Mucosa of descending colon (tissue), 3 donors: ENCODE data around the gene OVOL1. TPM values are rescaled to one million over a fixed set of nuclear protein-coding genes. Genes with fewer than 3 reads are reported as not detected.

Experiments used
- ATAC-seq: fragments of 200-7000 bp; cut with Tn5 transposase; one replicate; pipeline ENCODE4 v1.9.1; 2020; ENCODE audit warnings: mild to moderate bottlenecking, moderate library complexity
- DNase-seq, 3 donors: peaks; one replicate each; pipeline ENCODE4 v3.0.0-alpha.2; 2020
- H3K36me3 ChIP-seq: fragments of 200-600 bp; one replicate; pipeline ENCODE4 v1.8.0; 2021; ENCODE audit warnings: low read depth, mild to moderate bottlenecking
- H3K4me1 ChIP-seq: fragments of 200-600 bp; one replicate; pipeline ENCODE4 v1.8.0; 2021; ENCODE audit warnings: low read depth, mild to moderate bottlenecking
- H3K4me3 ChIP-seq: fragments of 200-600 bp; one replicate; pipeline ENCODE4 v1.8.0; 2021; ENCODE audit warnings: mild to moderate bottlenecking
- H3K9me3 ChIP-seq: fragments of 200-600 bp; one replicate; pipeline ENCODE4 v1.8.0; 2021; ENCODE audit warnings: mild to moderate bottlenecking
- intact Hi-C, 2 donors: fragments of 100-400 bp; cut with DNase I in 1 of 2; cut with micrococcal nuclease in 1 of 2; formaldehyde crosslinking; loops; one replicate each; pipeline versions ENCODE4 v1.11.0 to v1.11.1; 2022; cut with DNase I, micrococcal nuclease
- total RNA-seq, 3 donors: library from RNA; stranded (reverse); fragmentation: NEBNext Ultra II Directional in 2 of 3; extraction: Animal tissue kit (Norgen Biotek cat#: 25700) in 2 of 3; gene quantifications; one replicate each; pipeline versions ENCODE4 v1.2.1 to v1.2.4, GENCODE V29; 2021 to 2023
- TF ChIP-seq, protein P1 (sequence below): fragments of 200-600 bp; IDR thresholded peaks from one replicate; pipeline ENCODE4 v1.8.0; 2022; ENCODE audit warnings: antibody characterized with exemption, mild to moderate bottlenecking
- donor health status: DM: no; HTN: no; CAD: no; lungs with moderate emphysema.
- donor health status: DM: no; HTN: no; CAD: no.
- donor health status: DM: no; HTN: yes; CAD: no.

OVOL1 gene
- total RNA-seq, 3 donors from 2014 or later: 16.5 to 48.6 (median 34.3) TPM

DNA sequence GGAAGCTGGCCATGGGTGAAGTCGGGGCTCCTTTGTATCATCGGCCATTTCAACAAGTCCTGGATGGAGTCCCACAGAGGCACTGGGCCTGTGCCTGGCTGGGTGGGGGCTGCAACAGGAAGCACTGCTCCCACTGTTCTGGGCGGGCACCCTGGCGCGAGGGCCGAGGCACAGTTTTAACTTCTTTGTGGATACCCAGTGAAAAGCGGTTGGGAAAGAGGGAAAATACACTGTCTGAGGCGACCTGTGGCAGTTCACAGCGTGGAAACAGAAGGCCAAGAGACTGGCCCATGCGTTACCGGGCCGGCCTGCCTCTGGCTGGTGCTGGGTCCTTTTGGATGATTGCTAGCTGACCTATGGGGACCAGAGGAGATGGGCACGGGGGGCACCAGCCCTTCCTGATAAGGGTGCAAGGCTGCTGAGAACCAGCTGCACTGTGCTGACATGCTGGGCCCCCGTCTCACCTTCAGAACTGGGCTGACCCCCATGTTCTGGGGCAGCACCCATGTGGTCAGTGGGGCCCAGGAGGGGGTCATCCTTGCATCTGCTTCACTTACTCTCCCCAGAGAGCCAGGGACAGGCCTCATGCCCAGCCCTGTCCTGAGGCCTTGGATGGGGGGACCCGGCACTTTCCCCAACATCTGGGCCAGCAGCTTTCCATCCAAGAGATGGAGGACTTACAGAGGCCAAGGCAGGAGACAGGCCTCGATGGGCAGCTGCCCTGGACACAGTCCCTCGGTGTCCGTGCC, 4.2 kb downstream of the OVOL1 start:
- Histone ChIP-seq H3K9me3 (no peaks in the 10 kb centered on the region), H3K36me3 (peaks cover 6% of the 10 kb centered on the region), H3K4me1 (peaks cover 42% of the 10 kb centered on the region), H3K4me3 (no peak overlapping the region)
- no peak for ATAC-seq
- TF ChIP-seq, protein P1, sequence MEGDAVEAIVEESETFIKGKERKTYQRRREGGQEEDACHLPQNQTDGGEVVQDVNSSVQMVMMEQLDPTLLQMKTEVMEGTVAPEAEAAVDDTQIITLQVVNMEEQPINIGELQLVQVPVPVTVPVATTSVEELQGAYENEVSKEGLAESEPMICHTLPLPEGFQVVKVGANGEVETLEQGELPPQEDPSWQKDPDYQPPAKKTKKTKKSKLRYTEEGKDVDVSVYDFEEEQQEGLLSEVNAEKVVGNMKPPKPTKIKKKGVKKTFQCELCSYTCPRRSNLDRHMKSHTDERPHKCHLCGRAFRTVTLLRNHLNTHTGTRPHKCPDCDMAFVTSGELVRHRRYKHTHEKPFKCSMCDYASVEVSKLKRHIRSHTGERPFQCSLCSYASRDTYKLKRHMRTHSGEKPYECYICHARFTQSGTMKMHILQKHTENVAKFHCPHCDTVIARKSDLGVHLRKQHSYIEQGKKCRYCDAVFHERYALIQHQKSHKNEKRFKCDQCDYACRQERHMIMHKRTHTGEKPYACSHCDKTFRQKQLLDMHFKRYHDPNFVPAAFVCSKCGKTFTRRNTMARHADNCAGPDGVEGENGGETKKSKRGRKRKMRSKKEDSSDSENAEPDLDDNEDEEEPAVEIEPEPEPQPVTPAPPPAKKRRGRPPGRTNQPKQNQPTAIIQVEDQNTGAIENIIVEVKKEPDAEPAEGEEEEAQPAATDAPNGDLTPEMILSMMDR: no peak
- DNase-seq: peak in 2 of 3 donors; percentile 16 to 50
- intact Hi-C loops: no loop called here

GRCh38 chr11:65791719-65792213, 4.9 kb downstream of the OVOL1 start:
- DNase-seq: peak; percentile 84 to 89 (median 86)
- Histone ChIP-seq H3K4me1 (peaks cover 41% of the 10 kb centered on the region), H3K9me3 (no peaks in the 10 kb centered on the region), H3K36me3 (peaks cover 6% of the 10 kb centered on the region), H3K4me3 (no peak overlapping the region)
- peak; percentile 73 for ATAC-seq
- intact Hi-C loops: no loop called here
- TF ChIP-seq, protein P1: no peak

- peaks cover 6% of the 10 kb centered on the region for H3K36me3 ChIP-seq
- no peaks in the 10 kb centered on the region for H3K9me3 ChIP-seq
- intact Hi-C loops: no loop called here
- H3K4me1 ChIP-seq: peaks cover 38% of the 10 kb centered on the region
- no peak overlapping the region for H3K4me3 ChIP-seq
- ATAC-seq (no peak), DNase-seq (no peak)
- TF ChIP-seq, protein P1: no peak
These were observed 5.6 kb downstream of the OVOL1 start for GRCh38 chr11:65792456-65792855.

GRCh38 chr11:65793144-65793581, 6.3 kb downstream of the OVOL1 start:
- intact Hi-C loops: no loop called here
- no peak overlapping the region for H3K4me3 ChIP-seq
- TF ChIP-seq, protein P1: no peak
- H3K36me3 ChIP-seq: peaks cover 6% of the 10 kb centered on the region
- ATAC-seq (peak; percentile 66), DNase-seq (peak; percentile 85 to 91 (median 89))
- H3K4me1 ChIP-seq: peaks cover 38% of the 10 kb centered on the region
- H3K9me3 ChIP-seq: no peaks in the 10 kb centered on the region

GRCh38 chr11:65793625-65794400, 7.0 kb downstream of the OVOL1 start:
- peaks cover 38% of the 10 kb centered on the region for H3K4me1 ChIP-seq
- TF ChIP-seq, protein P1: no peak
- DNase-seq: peak in 1 of 3 donors; percentile 73
- ATAC-seq: peak; percentile 22
- intact Hi-C loops: no loop called here
- H3K4me3 ChIP-seq: no peak overlapping the region
- peaks cover 6% of the 10 kb centered on the region for H3K36me3 ChIP-seq
- no peaks in the 10 kb centered on the region for H3K9me3 ChIP-seq
